IPS-NIHi7 (cell line): ENCODE data around the gene CEP112.

Experiments
- DNase-seq: peaks from one replicate; pipeline ENCODE4 v3.0.0; 2012; ENCODE audit warnings: mixed read lengths; ENCODE audit errors: extremely low spot score

Gene CEP112

DNA sequence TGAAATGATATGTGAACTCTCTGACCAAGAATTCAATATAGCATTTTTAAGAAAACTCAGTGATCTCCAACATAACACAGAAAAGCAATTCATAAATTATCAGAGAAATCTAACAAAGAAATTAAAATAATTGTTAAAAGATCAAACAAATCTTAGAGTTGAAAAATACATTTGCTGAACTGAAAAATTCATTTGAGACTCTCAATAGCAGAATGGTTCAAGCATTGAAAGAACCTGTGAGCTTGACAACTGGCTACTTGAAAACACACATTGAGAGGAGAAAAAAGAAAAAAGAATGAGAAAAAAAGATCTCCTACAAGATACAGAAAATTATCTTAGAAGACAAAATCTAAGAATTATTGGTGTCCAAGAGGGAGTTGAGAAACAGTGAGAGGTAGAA, 203.5 kb downstream of the CEP112 start:
- DNase-seq: no peak

DNA sequence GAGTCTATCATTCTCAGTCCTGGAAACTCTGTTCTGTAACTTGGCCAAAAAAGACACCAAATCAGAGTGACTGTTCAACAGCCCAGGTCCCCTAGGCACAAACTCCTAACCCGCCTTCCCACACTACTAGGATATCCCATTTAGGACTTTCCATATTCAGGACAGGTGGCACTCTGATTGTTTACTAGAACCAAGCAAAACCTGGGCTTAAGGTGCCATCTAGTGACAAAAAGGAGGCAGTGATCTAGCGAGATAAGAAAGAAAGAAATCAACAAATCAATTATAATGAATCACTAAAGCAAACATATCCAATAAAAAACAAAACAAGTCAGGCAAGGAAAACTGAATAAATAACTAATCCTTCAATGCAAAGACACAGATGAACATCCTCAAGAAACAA, 203.9 kb downstream of the CEP112 start:
- DNase-seq: peak; percentile 52

DNA sequence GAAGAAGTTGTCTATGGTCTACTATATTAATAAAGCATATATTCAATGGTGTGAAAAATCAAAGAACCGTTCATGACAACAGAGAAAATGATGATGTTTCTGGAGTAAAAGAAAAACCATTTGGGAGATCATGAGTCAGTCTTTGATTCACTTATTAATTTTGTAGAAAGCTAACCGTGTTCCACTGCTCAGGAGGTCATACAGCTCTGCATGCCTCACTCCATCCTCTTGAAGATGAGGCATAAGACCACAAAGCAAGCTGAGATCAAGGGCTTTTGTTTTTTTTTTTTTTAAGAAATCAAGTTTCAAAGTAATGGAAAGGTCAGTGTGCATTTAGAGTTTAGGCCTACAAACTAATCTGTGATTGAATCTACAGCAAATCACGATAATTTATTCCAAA, 206.4 kb downstream of the CEP112 start:
- no peak for DNase-seq

- no peak for DNase-seq
These were observed 207.6 kb downstream of the CEP112 start for GRCh38 chr17:65984299-65984698.

- no peak for DNase-seq
These were observed 213.1 kb downstream of the CEP112 start for GRCh38 chr17:65978871-65979270.

- no peak for DNase-seq
These were observed 214.9 kb downstream of the CEP112 start for GRCh38 chr17:65977041-65977440.

DNA sequence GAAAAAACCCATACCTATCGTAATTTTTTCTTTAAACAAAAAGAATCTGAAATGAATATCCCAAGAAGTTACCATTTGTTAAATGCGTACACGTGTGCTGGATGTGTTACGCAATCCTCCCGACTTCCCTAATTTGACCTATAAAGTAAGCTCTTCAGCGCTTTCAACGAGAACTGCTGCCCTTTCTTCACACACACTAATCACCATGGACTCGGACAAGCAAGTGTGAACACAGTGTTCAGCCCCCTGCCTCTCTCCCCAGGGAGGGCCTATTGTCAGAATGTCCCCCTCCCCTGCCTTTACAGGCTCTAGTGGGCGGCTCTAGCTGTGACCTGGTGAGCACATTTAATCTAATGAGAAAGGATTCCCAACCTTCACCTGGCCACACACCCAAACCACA, 216.1 kb downstream of the CEP112 start:
- peak; percentile 14 for DNase-seq

DNA sequence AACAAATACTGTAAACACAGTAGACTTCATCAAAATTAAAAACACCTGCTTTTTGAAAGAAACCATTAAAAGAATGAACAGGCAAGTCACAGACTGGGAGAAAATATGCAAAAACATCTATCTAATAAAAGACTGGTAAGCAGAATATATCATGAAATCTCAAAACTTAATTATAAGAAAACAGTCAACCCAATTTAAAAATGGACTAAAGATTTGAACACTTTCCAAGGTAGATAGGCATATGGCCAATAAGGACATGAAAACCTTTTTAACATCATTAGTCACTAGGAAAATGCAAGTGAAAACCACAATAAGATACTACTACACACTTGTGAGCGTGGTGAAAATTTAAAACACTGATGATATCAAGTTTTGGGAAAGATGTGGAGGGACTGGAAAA, 218.7 kb downstream of the CEP112 start:
- DNase-seq: no peak

GRCh38 chr17:65967372-65967771, 224.6 kb downstream of the CEP112 start:
- no peak for DNase-seq

- DNase-seq: no peak
These were observed 225.7 kb downstream of the CEP112 start for GRCh38 chr17:65966072-65966695.

GRCh38 chr17:65963179-65963578, 228.8 kb downstream of the CEP112 start:
- DNase-seq: no peak

- no peak for DNase-seq
These were observed 232.3 kb downstream of the CEP112 start for GRCh38 chr17:65959630-65960029.

- no peak for DNase-seq
These were observed 235.1 kb downstream of the CEP112 start for GRCh38 chr17:65956814-65957213.

GRCh38 chr17:65954148-65954449, 237.8 kb downstream of the CEP112 start:
- DNase-seq: no peak

GRCh38 chr17:65953316-65954147, 238.4 kb downstream of the CEP112 start:
- DNase-seq: peak; percentile 13

DNA sequence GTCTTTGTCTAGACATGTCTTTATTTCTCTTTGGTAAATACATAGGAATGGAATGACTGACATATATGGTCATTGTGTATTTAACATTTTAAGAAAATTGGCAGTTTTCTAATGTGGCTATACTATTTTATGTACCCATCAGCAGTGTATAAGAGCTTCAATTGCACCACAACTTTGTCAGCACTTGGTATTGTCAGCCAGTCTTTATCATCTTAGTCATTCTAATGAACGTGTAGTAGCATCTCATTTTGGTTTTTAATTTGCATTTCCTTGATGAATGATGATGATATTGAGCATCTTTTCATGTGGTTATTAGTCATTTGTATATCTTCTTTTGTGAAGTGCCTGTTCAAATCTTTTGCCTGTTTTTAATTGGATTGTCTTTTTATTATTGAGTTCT, 239.3 kb downstream of the CEP112 start:
- no peak for DNase-seq

GRCh38 chr17:65952015-65952414, 239.9 kb downstream of the CEP112 start:
- DNase-seq: no peak

DNA sequence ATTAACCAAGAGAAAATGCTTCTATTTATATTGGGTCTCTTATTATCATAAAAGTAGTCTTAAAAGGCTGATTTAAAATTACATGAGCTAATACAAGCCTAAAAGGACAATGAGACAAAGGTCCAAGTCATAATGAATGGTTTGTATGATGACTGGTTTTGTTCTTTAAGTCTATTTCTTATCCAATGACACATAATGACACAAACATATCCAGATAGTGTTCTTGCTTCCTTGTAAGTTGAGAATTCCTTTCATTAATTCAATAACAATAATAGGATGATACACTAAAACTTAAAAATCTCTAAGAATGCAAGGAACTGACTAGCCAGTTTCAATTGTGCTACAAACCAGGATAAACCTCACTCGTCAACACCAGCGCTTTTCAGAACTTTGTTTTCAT, 244.1 kb downstream of the CEP112 start:
- no peak for DNase-seq

DNA sequence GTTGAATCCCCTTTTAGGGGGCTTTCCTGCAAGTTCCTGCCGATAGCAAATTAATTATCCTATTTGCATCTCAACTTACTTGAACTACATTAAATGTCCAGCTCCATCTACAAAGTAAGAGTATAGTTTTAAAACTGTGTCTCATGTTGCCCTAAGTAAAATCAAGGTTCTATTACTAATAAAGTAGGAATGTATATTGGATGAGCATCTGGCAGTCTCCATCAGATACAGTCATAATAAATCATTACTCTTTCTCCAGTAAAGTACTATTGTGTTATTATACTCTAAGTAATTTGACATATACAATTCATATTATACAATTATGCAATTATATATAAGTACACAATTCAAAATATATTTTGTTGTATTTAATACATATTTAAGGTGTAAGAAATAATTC, 249.3 kb downstream of the CEP112 start:
- DNase-seq: no peak

GRCh38 chr17:65941356-65941899, 250.5 kb downstream of the CEP112 start:
- no peak for DNase-seq

DNA sequence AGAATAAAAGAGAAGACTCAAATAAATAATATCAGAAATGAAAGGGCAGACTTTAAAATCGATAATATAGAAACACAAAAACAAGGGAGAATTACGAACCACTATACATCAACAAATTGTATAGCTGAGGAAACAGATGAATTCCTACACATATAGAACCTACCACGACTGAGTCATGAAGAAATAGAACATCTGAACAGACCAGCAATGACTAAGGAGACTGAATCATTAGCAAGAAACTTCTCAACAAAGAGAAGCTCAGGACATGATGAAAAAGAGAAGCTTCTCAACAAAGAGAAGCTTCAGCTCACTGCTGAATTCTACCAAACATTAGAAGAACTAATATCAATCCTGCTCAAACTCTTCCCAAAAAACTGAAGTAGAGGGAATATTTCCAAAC, 255.9 kb downstream of the CEP112 start:
- DNase-seq: no peak

GRCh38 chr17:65933290-65933689, 258.6 kb downstream of the CEP112 start:
- no peak for DNase-seq
